ENCODE results near the gene MAP3K2.

Gene MAP3K2

GRCh38 chr2:127405255-127405610 is 17.5 kb upstream of the MAP3K2 start:
- DNase-seq: no peak

- no peak for DNase-seq
These were observed 16.9 kb upstream of the MAP3K2 start for GRCh38 chr2:127404466-127405254.

GRCh38 chr2:127403460-127403859 is 15.7 kb upstream of the MAP3K2 start:
- no peak for DNase-seq

- no peak for DNase-seq
These were observed 14.3 kb upstream of the MAP3K2 start for GRCh38 chr2:127401757-127402695.

- DNase-seq: no peak
These were observed 13.4 kb upstream of the MAP3K2 start for GRCh38 chr2:127400897-127401756.

GRCh38 chr2:127400533-127400896 is 12.7 kb upstream of the MAP3K2 start:
- DNase-seq: no peak

GRCh38 chr2:127398239-127398590 is 10.4 kb upstream of the MAP3K2 start:
- DNase-seq: no peak

- DNase-seq: no peak
These were observed 9.9 kb upstream of the MAP3K2 start for GRCh38 chr2:127397568-127398238.

- DNase-seq: no peak
These were observed 6.7 kb upstream of the MAP3K2 start for GRCh38 chr2:127394492-127394891.

- no peak for DNase-seq
These were observed 5.2 kb upstream of the MAP3K2 start for GRCh38 chr2:127392828-127393578.

GRCh38 chr2:127392133-127392827 is 4.5 kb upstream of the MAP3K2 start:
- no peak for DNase-seq

GRCh38 chr2:127389778-127390435 is 2.1 kb upstream of the MAP3K2 start:
- no peak for DNase-seq

GRCh38 chr2:127388423-127389164 is 819 bp upstream of the MAP3K2 start:
- no peak for DNase-seq

GRCh38 chr2:127386764-127387654 is 766 bp downstream of the MAP3K2 start:
- DNase-seq: peak; percentile 12

- no peak for DNase-seq
These were observed 1.5 kb downstream of the MAP3K2 start for GRCh38 chr2:127386246-127386645.

GRCh38 chr2:127384529-127384928 is 3.2 kb downstream of the MAP3K2 start:
- DNase-seq: no peak

GRCh38 chr2:127382831-127383230 is 4.9 kb downstream of the MAP3K2 start:
- DNase-seq: no peak

GRCh38 chr2:127381762-127382161 is 6.0 kb downstream of the MAP3K2 start:
- DNase-seq: no peak
